ENCODE measurements around the gene CARHSP1.
"Not testable (repeated sequence)": the region's sequence is repeated elsewhere in the genome, so short reads cannot be mapped to it uniquely, and the experiment has no call there.

CARHSP1 gene

DNA sequence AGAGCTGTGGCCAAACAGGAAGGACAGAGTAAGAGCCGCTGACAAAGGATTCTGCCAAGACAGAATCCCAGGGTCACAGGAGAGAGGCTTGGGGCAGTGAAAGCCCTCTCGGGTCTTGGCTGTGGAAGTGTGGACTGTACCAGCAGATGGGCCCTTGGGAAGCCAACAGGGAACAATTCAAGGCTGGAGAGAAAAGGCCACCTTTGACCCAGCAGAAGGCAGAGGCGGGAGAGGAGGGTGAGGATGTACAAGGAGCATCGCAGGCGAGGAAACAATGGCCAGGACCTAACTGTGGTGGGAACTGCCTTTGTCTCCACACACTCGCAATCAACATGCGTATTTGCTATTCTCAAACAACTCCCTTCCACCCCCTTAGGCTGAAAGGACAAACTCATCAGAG is 15.7 kb downstream of the CARHSP1 start:
- DNase-seq: no peak

DNA sequence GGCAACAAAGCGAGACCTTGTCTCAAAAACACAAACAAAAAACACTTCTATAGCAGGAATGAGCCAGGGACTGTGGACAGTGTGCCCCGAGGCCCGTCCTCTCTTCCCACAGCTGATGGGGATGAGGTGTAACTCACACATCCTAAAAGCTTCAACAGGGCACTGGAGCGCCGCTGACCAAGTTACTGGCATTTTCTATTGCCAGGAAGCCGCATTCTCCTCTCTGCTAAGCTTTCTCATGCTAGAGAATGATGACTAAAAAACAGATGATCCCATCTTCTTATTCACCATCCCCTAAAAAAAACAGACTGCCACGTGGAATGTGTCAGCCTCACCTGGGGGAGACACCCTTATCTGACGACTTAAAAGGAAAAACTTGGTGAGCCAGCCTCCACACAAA is 16.3 kb downstream of the CARHSP1 start:
- no peak for DNase-seq

DNA sequence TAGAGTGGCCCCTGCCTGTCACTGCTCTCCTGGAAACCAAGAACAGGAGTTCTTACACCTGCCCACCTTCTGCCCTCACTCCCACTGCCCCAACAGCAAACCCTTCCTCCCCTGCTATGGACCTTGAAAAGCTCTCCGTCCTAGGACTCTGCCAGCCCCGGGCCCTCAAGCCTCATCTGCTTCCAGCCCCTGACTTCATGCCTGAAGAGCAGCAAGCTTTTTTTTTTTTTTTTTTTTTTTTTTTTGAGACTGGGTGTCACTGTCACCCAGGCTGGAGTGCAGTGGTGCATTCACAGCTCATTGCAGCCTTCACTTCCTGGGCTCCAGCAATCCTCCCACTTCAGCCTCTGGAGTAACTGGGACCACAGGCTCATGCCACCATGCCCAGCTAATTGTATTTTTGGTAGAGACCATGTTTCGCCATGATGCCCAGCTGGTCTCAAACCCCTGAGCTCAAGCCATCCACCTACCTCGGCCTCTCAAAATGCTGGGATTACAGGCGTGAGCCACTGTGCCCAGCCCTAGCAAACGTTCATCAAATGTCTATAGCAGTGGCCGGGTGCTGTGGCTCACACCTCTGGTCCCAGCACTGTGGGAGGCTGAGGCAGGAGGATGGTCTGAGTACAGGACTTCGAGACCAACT is 16.9 kb downstream of the CARHSP1 start:
- DNase-seq: no peak

DNA sequence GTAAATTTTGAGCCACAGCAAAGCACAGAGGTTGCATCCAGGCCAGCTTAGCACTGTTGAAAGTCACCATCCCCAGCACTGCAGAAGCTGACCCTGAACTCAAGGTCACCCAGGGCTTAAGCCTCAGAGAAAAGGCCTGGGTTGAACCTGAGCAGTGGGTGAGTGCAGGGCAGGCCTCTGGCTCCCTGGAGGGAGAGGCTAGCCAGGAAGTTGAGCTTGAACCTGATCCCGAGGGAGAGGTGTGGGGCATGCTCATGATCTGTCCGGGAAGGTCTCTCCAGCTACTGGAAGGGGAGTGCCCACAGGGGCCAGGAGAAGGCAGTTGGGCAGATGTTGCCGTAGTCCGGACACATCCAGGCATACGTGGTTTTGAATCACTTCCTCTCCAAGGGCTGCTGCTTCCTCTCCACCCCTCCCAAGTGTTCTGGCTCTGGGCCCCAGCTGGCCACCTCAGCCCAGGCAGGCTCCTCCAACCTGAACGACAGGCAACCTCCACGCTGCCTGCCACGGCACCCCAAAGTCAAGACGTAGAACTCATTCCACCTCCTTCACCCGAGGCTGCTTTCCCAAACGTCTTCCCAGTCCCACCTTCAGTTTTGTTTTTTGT is 18.4 kb downstream of the CARHSP1 start:
- DNase-seq: no peak

DNA sequence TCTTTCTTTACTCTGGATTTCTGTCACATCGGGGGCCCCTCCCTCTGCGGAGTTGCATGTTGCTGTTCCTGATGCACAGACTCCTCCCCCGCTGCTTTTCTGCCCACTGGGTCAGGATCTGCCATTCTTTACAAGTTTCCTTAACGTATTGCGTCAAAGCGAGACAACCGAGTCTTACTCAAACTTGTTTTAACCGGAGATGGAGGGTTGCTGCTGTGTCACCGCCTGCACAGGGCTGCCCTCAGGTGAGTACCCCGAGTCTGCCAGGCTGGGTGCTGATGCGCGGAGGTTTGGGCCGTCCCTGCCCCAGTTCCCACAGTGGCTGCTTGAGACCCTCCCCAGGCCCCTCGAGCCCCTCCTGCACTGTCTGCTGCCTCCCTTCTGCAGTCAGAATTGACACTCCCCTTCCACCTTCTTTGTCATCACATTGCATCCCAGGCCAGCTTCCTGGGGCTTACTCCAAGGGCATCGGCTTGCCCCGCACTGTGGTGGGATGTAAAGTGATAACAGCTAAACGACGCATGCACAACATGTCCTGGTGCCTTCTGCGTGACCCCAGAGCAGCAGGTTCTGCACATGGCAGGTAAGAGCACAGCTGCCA is 19.3 kb downstream of the CARHSP1 start:
- no peak for DNase-seq

GRCh38 chr16:8848939-8849391 is 19.8 kb downstream of the CARHSP1 start:
- no peak for DNase-seq

DNA sequence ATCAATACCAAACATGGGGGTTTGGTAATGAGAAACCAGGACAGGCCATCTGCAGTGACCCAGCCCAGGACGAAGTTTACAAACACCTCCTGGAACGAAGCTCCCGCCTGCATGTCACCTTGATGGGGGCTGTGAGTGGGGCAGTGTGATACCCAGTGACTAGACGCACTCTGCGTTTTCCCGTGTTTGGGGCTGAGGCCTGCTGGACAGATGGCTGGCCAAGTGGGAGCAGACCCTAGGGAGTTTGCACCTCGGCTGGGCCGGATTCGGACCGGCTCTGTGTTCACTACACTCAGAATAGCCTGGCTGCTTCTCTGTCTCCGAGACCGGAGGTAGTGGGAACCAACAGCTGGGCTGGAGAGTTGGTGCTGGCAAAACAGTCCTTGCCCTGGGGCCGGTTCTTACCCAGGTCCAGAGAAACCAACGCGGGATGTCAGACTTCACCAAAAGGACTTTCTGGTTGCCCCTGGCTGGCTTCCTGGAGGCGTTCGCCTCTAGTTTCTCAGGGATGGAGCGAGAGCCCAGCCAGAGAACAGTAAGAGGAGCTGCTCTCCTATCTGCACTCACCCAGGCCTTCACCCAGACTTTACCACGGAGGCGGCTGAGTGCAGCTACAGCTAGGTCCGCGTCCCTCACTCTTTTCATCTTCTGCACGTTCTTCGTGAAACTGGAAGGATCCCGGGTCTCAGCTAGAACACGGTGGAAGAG is 20.4 kb downstream of the CARHSP1 start:
- no peak for DNase-seq

DNA sequence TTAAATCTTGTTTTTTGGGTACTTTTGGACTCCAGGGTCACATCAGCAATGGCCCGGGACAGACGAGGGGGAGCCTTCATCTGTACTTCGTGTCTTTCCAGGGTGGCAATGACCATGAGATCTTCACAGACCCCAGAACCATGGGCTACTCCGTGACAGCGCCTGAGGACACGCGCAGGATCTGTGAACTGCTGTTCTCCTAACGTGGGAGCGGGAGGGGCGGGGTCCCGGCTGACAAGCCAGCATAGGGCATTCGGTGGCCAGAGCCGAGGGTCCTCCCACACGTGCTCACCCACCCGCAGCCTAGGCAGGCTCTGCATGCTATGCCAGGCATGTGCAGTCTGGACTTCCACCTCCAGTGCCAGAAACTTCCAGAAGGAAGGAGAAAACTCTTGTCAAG is 21.2 kb downstream of the CARHSP1 start:
- no peak for DNase-seq

GRCh38 chr16:8847145-8847544 is 21.7 kb downstream of the CARHSP1 start:
- DNase-seq: no peak

GRCh38 chr16:8846401-8846932 is 22.3 kb downstream of the CARHSP1 start:
- no peak for DNase-seq

DNA sequence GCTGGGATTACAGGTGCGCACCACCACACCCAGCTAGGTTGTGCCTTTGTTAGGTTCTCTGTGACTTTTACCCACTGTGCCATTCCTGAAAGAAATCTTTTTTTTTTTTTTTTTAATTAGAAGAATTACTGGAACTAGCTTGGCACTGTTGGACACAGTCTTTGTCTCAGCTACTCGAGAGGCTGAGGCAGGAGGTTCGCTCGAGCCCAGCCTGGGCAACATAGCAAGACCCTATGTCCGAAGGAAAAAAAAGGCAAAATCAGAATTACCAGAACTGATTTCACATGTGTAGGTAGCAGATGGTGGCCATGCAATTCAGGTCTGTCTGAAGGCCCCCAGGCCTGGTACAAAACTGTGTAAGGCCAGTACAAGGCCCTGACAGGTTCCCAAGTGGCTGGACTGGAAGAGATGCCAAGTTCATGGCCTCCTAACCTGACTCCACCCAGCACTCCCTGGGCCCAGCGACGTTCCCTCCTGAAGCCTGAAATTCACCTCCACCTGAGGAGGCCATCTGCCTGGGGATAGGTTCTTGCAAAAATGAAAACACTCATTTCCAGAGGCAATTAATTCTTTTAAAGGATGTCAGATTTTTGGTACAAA is 23.0 kb downstream of the CARHSP1 start:
- DNase-seq: no peak

DNA sequence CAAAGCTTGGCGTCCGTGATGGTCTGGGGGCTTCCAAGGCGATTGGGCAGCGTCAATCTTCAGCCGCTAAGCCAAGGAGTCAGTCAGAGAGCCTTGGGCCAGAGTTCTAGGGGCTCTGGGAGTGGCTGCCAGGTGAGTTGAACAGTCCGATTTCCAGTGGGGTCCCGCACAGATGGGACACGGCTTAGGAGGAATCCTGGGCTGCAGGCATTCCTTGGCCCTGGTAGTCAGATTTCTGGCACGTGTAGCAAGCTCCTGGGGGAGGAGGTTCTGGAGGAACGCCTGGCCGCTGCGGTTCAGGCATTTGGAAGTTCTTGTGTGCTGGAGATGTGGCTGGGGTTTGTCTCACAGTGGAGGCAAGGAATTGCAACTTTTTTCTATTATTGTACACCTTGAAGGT is 25.5 kb downstream of the CARHSP1 start:
- DNase-seq: not testable (repeated sequence)

GRCh38 chr16:8842016-8842415 is 26.8 kb downstream of the CARHSP1 start:
- DNase-seq: not testable (repeated sequence)

GRCh38 chr16:8837594-8837993 is 31.2 kb downstream of the CARHSP1 start:
- DNase-seq: not testable (repeated sequence)

DNA sequence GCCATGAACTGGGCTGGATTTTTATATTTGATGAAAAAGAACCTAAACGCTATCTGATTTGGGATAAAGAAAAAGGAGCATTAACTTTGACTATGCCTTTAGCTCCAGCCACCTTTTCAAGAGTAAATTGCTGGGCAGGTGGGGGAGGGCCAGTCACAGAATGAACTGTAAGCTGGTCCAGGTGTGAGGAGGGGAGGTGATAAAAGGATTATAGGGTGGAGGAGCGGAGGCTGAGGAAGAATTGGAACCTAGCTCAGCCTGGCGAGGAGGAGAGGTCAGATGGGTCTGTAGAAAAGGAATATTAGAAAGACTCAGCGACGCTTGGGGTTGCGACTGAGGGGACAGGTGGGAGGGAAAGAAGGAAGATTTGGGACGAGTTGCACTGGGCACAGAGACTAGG is 32.0 kb downstream of the CARHSP1 start:
- not testable (repeated sequence) for DNase-seq

GRCh38 chr16:8832717-8833105 is 36.1 kb downstream of the CARHSP1 start:
- no peak for DNase-seq

DNA sequence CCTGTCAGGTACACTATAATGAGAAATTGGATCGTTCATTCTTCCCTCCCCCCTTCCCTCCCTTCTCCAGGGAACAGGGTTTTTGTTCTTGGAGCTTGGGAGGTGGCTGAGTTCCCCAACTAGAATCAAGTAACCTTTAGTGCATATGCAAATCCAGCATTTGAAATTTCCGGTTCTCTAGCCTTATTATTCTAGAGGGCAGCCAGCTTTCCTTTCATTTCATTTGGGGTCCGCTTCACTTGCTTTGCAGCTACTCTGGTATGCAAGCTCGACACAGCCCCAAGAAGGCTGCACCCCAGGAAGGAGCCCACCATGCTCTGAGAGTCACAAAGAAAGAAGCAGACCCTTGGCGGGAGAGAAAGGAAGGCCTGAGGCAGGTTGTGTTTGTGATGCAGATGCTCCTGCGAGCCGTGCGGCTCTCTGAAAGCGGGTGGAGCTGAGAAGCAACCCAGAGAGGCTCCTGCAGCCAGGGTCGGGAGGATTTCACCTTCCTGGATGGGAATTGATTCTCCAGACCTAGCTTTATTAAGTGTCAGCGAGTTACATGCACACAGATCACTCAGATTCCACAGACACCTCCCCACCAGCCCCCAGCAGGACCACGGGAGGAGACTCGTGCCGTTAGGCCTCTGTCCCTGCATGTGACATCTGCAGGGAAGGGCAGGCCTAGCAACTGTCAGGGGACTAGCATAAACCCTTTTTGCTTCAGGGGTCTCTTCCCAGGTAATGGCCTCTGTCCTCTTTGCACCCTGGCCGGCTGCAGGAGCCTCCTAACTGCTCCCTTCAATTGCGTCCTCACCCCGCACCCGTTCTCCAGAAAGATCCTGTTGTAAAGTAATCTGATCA is 36.7 kb downstream of the CARHSP1 start:
- DNase-seq: no peak

- DNase-seq: no peak
Measured at GRCh38 chr16:8831450-8831849, 37.4 kb downstream of the CARHSP1 start.

DNA sequence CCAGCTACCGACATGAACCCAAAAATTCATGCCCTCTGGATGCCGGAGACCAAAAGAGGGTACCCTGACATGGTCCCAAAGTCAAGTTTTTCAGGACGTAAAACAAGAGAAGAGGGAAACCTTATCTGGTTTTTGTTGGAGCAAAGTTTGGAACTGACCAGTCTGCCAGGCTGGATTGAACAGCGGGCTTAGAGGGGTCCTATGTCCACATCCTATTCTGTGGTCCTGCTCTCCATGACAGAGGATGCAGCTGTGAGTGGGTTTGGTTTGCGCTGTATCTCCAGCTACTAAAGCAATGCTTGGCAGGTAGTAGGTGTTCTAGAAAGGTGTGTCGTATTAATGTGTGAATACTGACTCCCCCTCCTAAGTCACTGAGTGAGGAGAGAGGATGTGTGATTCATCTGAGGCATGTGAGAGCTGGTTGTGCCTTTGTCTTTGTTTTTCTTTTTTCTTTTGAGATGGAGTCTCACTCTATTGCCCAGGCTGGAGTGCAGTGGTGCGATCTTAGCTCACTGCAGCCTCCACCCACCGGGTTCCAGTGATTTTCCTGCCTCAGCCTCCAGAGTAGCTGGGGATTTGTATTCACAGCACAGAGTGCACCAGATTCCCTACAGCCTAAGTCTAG is 40.2 kb downstream of the CARHSP1 start:
- DNase-seq: no peak

DNA sequence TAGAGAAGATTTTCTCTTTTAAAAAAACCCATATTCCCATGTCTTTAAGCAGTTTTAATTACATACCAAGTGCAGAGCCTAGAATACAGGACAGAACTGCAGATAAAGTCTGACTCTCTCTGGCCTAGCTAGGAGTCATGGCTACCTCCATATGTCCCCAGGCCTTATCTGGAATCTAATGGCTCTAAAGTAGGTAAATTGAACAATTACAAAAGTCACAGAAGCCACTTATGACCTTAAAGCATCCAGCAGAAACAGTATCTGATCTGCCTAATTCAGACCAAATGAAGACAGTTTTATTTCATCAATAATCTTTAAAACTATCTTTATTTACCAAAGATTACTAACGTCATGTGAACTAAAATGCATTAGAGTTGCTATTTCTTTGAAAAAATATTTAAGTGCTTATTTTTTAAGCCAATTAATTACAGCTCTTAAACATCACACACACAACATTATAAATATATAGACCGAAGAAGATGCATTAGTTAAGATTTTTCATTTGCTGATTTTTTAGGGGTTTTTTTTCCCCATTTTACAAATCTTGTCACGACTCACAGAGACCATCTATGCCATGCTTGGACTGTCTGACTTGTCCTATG is 42.4 kb downstream of the CARHSP1 start:
- DNase-seq: no peak

GRCh38 chr16:8822403-8822802 is 46.4 kb downstream of the CARHSP1 start:
- no peak for DNase-seq
